ENCODE data around the gene PACRG.

Gene PACRG

DNA sequence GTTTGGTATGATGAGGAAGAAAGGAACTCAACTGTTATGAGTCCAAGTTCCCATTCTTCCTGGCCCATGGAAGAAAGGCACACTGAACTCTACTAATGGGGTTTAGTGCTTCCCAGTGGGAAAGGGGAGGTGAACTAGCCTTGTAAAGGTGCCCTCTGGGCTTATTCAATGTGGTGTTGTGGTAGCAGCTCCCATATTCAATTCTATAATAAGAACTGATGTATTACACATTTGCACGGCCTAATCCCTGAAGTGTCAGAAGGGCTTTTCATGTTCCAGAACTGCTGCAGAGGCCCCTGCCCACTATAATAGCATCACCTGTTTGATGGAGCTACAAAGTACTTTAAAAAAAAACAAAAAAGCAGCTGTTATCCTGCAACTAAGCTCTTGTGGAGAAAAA lies 17.4 kb upstream of the PACRG start:
- no peaks in the 10 kb centered on the region for H3K79me2 ChIP-seq (ENCODE audit: insufficient read depth, low read depth)
- H3K27ac ChIP-seq = no peak overlapping the region
- no peak overlapping the region for H3K4me3 ChIP-seq (IDR thresholded peaks at IDR 0.05; ENCODE audit: insufficient read depth, low read depth, low read length)
- H3K9ac ChIP-seq = no peak overlapping the region
- no peak overlapping the region for H3K4me2 ChIP-seq
- TF ChIP-seq, protein P1, sequence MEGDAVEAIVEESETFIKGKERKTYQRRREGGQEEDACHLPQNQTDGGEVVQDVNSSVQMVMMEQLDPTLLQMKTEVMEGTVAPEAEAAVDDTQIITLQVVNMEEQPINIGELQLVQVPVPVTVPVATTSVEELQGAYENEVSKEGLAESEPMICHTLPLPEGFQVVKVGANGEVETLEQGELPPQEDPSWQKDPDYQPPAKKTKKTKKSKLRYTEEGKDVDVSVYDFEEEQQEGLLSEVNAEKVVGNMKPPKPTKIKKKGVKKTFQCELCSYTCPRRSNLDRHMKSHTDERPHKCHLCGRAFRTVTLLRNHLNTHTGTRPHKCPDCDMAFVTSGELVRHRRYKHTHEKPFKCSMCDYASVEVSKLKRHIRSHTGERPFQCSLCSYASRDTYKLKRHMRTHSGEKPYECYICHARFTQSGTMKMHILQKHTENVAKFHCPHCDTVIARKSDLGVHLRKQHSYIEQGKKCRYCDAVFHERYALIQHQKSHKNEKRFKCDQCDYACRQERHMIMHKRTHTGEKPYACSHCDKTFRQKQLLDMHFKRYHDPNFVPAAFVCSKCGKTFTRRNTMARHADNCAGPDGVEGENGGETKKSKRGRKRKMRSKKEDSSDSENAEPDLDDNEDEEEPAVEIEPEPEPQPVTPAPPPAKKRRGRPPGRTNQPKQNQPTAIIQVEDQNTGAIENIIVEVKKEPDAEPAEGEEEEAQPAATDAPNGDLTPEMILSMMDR (conservative IDR thresholded peaks at IDR 0.05; ENCODE audit: low read depth, low read length) = no peak
- H3K4me1 ChIP-seq (ENCODE audit: low read depth, poor library complexity, severe bottlenecking) = no peaks in the 10 kb centered on the region
- no peaks in the 10 kb centered on the region for H3K36me3 ChIP-seq (ENCODE audit: insufficient read depth)
- H4K20me1 ChIP-seq (ENCODE audit: insufficient read depth) = no peaks in the 10 kb centered on the region
- H2AFZ ChIP-seq (ENCODE audit: low read depth) = no peak overlapping the region
- no peaks in the 10 kb centered on the region for H3K27me3 ChIP-seq (ENCODE audit: insufficient read depth, low read depth)

DNA sequence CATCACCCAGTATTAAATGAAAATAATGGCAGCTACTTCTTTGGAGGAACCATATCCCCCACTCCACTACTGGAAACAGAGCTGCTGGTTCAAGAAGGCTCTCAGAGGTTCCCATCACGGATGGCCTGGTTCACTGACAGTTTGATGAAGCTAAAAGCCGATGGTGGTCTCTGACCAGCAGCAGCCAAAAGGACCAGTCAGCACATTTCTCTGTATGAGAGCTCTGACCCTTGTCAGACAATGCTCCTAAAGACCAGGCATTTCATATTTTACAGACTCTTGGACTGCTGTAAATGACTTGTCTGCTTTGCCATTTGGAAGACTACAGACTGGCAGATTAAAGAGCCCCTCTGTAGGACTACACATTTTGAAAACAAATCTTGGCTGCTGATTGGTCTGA lies 16.8 kb upstream of the PACRG start:
- TF ChIP-seq, protein P1 (conservative IDR thresholded peaks at IDR 0.05; ENCODE audit: low read depth, low read length) = no peak
- Histone ChIP-seq H3K4me1 (ENCODE audit: low read depth, poor library complexity, severe bottlenecking) (no peaks in the 10 kb centered on the region), H3K36me3 (ENCODE audit: insufficient read depth) (no peaks in the 10 kb centered on the region), H4K20me1 (ENCODE audit: insufficient read depth) (no peaks in the 10 kb centered on the region), H3K4me2 (no peak overlapping the region), H3K4me3 (IDR thresholded peaks at IDR 0.05; ENCODE audit: insufficient read depth, low read depth, low read length) (no peak overlapping the region), H3K9ac (no peak overlapping the region), H3K27me3 (ENCODE audit: insufficient read depth, low read depth) (no peaks in the 10 kb centered on the region), H2AFZ (ENCODE audit: low read depth) (no peak overlapping the region), H3K79me2 (ENCODE audit: insufficient read depth, low read depth) (no peaks in the 10 kb centered on the region), H3K27ac (no peak overlapping the region)

DNA sequence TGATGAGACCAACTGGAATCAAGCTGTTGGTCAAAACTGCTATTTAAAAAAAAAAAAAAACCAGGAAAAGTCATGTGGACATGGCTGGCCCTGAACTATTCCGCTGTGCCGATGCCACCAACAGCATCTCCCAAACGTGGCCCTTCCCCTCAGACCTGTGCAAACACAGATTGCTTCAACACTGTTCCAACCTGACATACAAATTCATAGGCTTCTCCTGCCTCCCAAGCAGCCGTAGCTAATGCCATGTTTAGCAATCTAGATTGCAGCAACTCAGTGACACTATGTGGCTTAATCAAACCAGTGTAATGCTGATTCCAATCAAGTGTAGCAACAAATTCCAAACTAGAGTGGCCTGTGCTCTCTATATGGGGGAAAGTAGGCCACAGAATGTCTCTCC lies 16.4 kb upstream of the PACRG start:
- no peaks in the 10 kb centered on the region for H3K79me2 ChIP-seq (ENCODE audit: insufficient read depth, low read depth)
- H3K4me3 ChIP-seq (IDR thresholded peaks at IDR 0.05; ENCODE audit: insufficient read depth, low read depth, low read length) = no peak overlapping the region
- H3K4me1 ChIP-seq (ENCODE audit: low read depth, poor library complexity, severe bottlenecking) = no peaks in the 10 kb centered on the region
- no peak overlapping the region for H3K9ac ChIP-seq
- H4K20me1 ChIP-seq (ENCODE audit: insufficient read depth) = no peaks in the 10 kb centered on the region
- no peaks in the 10 kb centered on the region for H3K36me3 ChIP-seq (ENCODE audit: insufficient read depth)
- H3K27ac ChIP-seq = no peak overlapping the region
- H2AFZ ChIP-seq (ENCODE audit: low read depth) = no peak overlapping the region
- no peaks in the 10 kb centered on the region for H3K27me3 ChIP-seq (ENCODE audit: insufficient read depth, low read depth)
- no peak overlapping the region for H3K4me2 ChIP-seq
- TF ChIP-seq, protein P1 (conservative IDR thresholded peaks at IDR 0.05; ENCODE audit: low read depth, low read length) = no peak

DNA sequence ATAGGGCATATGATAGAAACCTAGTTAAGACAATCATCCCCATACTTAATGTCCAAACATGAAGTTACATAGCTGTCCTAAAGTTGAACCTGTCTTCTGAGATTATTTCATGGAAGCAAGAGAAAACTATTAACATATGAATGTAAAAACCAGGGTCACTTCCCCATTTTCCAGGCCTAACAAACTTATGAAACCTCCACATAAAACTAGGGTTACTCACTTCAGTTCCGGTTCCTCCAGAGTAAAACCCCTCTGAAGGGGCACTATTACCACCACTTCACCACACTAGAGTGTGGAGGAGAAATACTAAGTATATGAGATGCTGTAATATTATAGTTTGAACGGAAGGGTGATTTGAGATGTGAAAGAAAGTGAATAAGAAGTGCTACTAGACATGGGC lies 15.1 kb upstream of the PACRG start:
- no peak overlapping the region for H2AFZ ChIP-seq (ENCODE audit: low read depth)
- H3K9ac ChIP-seq = no peak overlapping the region
- H3K36me3 ChIP-seq (ENCODE audit: insufficient read depth) = no peaks in the 10 kb centered on the region
- H3K27ac ChIP-seq = no peak overlapping the region
- no peak overlapping the region for H3K4me3 ChIP-seq (IDR thresholded peaks at IDR 0.05; ENCODE audit: insufficient read depth, low read depth, low read length)
- TF ChIP-seq, protein P1 (conservative IDR thresholded peaks at IDR 0.05; ENCODE audit: low read depth, low read length) = no peak
- no peaks in the 10 kb centered on the region for H3K27me3 ChIP-seq (ENCODE audit: insufficient read depth, low read depth)
- H3K4me1 ChIP-seq (ENCODE audit: low read depth, poor library complexity, severe bottlenecking) = no peaks in the 10 kb centered on the region
- H3K4me2 ChIP-seq = no peak overlapping the region
- no peaks in the 10 kb centered on the region for H3K79me2 ChIP-seq (ENCODE audit: insufficient read depth, low read depth)
- H4K20me1 ChIP-seq (ENCODE audit: insufficient read depth) = no peaks in the 10 kb centered on the region
